Tibial nerve (tissue), 3 donors: ENCODE data around the gene LSM12.

ENCODE experiments used
- POLR2A ChIP-seq, 2 donors: fragments of 450-650 bp; IDR thresholded peaks; one replicate each; pipeline ENCODE4 v1.6.1; 2017; ENCODE audit warnings: antibody characterized with exemption in 2 of 2, mild to moderate bottlenecking in 2 of 2, moderate library complexity in 2 of 2
- TF ChIP-seq, protein P1 (sequence below), 5 experiments: fragments of 200-600 bp in 3 of 5; fragments of 450-650 bp in 2 of 5; sonication (generic) in 3 of 5; IDR thresholded peaks; one replicate each; pipeline ENCODE4 v1.5.1; 2016 to 2019; ENCODE audit warnings: antibody characterized with exemption in 5 of 5, mild to moderate bottlenecking in 3 of 5, moderate library complexity in 2 of 5

DNA sequence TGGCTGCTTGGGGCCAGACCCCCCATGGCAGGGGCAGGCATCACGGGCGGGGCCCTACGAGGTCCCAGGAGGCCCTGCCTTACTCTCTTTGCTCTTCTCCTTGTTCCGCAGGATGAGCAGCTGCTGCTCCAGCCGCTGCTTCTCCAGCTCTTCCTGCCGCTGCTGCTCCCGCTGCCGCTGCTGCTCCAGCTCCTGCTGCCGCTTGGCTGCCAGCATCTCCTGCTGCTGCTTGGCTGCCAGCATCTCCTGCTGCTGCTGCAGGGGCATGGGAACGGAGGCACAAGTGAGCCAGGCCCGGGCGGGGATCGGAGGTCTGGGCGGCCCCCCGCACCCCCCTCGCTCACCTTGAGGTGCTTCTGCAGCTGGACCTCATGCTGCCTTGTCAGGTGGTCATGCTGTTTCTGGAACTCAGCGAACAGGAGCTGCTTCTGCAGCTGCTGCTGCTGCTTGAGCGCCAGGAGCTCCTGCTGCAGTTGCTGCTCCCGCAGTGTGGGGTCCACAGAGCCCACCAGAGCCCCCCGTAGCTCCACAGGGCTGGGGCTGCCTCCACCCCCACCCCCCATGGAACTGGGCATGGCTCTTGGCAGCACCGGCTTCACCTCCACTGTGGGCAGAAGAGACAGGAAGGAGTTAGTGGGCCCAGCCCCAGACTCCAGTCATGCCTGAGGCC is 26.9 kb upstream of the LSM12 start:
- TF ChIP-seq, protein P1, sequence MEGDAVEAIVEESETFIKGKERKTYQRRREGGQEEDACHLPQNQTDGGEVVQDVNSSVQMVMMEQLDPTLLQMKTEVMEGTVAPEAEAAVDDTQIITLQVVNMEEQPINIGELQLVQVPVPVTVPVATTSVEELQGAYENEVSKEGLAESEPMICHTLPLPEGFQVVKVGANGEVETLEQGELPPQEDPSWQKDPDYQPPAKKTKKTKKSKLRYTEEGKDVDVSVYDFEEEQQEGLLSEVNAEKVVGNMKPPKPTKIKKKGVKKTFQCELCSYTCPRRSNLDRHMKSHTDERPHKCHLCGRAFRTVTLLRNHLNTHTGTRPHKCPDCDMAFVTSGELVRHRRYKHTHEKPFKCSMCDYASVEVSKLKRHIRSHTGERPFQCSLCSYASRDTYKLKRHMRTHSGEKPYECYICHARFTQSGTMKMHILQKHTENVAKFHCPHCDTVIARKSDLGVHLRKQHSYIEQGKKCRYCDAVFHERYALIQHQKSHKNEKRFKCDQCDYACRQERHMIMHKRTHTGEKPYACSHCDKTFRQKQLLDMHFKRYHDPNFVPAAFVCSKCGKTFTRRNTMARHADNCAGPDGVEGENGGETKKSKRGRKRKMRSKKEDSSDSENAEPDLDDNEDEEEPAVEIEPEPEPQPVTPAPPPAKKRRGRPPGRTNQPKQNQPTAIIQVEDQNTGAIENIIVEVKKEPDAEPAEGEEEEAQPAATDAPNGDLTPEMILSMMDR (IDR thresholded peaks at IDR 0.05) = no peak
- TF ChIP-seq POLR2A (IDR thresholded peaks at IDR 0.05) = no peak
